NCI-H2107 treated with DMSO at 0.1 percent for 48 hours (cell line): ENCODE data around the gene EML3.
"Not testable (repeated sequence)": the region's sequence is repeated elsewhere in the genome, so short reads cannot be mapped to it uniquely, and the experiment has no call there.

Experiments used
- DNase-seq: peaks from one replicate; lab custom pipeline; 2025; ENCODE audit not compliant: unreplicated experiment; lab: John Stamatoyannopoulos, UW

The EML3 gene

GRCh38 chr11:62599901-62600300 is 12.7 kb downstream of the EML3 start:
- no peak for DNase-seq

GRCh38 chr11:62599069-62599696 is 13.4 kb downstream of the EML3 start:
- DNase-seq: peak; percentile 21

- DNase-seq: no peak
Measured at GRCh38 chr11:62595124-62595523, 17.5 kb downstream of the EML3 start.

GRCh38 chr11:62593434-62594044 is 19.0 kb downstream of the EML3 start:
- peak; percentile 15 for DNase-seq

- no peak for DNase-seq
Measured at GRCh38 chr11:62592989-62593421, 19.6 kb downstream of the EML3 start.

GRCh38 chr11:62592146-62592815 is 20.3 kb downstream of the EML3 start:
- no peak for DNase-seq

GRCh38 chr11:62591448-62592145 is 21.0 kb downstream of the EML3 start, which contains the start of gene TUT1:
TSS of gene TUT1 (minus strand) at chr11:62591523. CDS start at chr11:62591485, 38 bp downstream.
- DNase-seq: peak; percentile 98

- DNase-seq: no peak
Measured at GRCh38 chr11:62588966-62589637, 23.5 kb downstream of the EML3 start.

- DNase-seq: not testable (repeated sequence)
Measured at GRCh38 chr11:62585356-62585755, 27.2 kb downstream of the EML3 start.

- not testable (repeated sequence) for DNase-seq
Measured at GRCh38 chr11:62581735-62582134, 30.8 kb downstream of the EML3 start.

GRCh38 chr11:62580959-62581715 is 31.4 kb downstream of the EML3 start:
- DNase-seq: no peak

GRCh38 chr11:62579252-62579651 is 33.3 kb downstream of the EML3 start:
- DNase-seq: no peak

- no peak for DNase-seq
Measured at GRCh38 chr11:62578541-62578940, 34.0 kb downstream of the EML3 start.

GRCh38 chr11:62577046-62577714 is 35.4 kb downstream of the EML3 start:
- no peak for DNase-seq

- DNase-seq: no peak
Measured at GRCh38 chr11:62575837-62576236, 36.7 kb downstream of the EML3 start.

GRCh38 chr11:62575156-62575555 is 37.4 kb downstream of the EML3 start:
- DNase-seq: no peak

GRCh38 chr11:62574363-62575071 is 38.1 kb downstream of the EML3 start:
- no peak for DNase-seq

GRCh38 chr11:62573592-62574362 is 38.8 kb downstream of the EML3 start, which contains the start of gene EEF1G:
TSS of gene EEF1G (minus strand) at chr11:62573891. CDS start at chr11:62573842, 49 bp downstream.
- DNase-seq: peak; percentile 99
